ENCODE measurements around the gene ADAP1.
"Not testable (repeated sequence)": the region's sequence is repeated elsewhere in the genome, so short reads cannot be mapped to it uniquely, and the experiment has no call there.

ADAP1 gene

DNA sequence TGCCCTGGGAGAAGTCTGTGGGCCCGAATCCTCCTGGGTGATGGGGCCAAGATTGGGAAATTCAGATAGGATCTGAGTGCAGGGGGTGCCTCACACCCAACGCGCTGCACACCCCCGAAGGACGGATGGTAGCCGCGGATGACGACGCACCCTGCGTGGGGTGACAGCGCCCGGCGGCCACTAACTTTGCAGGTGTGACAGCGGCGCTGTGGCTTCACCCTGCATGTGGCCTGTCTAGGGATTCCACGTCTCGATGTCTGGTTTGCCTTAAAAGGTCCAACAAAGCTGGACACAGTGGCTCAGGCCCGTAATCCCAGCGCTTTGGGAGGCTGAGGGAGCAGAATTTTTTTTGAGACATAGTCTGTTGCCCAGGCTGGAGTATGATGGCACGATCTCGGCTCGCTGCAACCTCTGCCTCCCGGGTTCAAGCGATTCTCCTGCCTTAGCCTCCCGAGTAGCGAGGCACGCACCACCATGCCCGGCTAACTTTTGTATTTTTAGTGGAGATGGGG, 18.6 kb downstream of the ADAP1 start:
- no peak for DNase-seq

GRCh38 chr7:935164-935873, 19.2 kb downstream of the ADAP1 start:
- DNase-seq, result no peak

GRCh38 chr7:934469-935163, 19.9 kb downstream of the ADAP1 start:
- DNase-seq, result no peak

- DNase-seq, result no peak
Observed at GRCh38 chr7:932651-932975, 21.9 kb downstream of the ADAP1 start.

DNA sequence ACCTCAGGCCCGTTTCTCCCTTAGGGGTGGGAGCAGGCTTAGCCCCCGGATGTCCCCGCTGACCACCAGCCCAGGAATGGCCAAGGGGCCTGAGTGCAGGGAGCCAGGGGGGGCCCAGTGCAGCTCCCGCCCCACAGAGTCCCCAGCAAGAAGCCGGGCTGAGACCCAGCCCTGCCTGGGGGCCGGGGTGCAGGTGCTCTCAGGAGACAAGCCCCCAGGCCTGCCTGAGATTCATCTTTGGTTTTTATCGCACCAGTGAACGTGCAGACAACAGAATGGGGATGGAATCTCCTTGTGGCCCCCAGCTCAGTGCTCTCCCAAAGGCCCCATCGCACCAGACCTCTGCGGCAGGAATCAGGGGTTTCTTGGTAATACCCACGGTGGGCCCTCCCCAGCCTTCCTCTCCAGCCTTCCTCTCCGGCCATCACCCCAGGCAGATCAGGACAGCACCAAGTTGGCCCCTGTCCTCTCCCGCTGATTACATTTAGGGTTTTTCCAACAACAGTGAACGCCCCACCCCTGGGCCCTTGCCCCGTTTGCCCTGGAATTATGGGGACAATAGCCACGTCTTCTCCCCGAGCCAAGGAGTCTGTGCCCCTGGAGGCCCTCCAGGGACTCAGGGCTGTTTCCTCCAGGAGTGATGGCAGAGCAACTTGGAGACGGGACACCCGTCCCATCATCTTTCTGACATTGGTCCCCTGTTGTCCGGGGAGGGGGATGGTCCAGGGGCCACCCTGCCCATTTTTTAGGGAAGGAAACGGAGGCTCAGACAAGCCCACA, 22.4 kb downstream of the ADAP1 start:
- DNase-seq, result no peak

GRCh38 chr7:930975-931758, 23.3 kb downstream of the ADAP1 start:
- DNase-seq, result no peak

DNA sequence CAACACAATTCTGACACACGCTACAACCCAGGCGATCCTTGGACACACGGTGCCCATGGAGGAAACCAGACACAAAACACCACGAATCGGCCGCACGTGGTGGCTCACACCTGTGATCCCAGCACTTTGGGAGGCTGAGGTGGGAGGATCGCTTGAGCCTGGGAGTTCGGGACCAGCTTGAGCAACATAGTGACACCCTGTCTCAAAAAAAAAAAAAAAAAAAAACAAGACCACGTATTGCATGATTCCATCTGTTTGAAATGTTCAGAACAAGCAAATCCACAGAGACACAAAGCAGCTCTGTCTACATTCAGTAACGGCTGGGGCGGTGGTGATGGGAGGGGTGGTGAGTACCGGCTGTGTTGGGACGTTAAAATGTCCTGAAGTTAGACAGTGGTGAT, 25.2 kb downstream of the ADAP1 start:
- DNase-seq, result no peak

DNA sequence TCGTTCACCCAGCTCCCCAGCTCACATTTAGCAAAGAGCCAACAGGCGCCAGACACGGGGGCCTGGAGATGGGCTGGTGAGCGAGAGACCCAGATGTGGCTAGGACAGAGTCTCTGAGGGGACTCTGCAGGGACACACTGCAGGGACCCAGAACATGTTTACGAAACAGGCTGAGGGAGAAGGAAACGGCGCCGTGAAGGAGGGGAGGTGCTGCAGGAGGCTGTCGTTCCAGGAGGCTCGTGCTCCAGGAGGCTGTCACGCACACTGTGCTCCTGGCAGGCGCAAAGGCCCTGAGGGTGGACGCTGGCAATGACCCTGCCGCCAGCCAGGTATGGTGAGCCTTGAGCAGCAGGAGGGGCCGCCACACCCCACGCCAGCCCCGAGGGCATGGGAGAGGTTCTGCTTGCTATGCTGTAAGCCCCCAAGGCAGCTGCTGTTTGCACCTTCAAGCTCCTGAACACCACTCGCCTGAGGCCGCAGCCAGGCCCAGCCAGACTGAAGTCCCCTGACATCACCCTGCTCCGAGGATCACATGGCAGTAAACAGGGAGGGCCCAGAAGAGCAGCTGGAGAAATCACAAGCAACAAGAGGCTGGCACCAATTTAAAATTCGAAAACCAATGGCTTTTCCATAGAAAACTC, 27.3 kb downstream of the ADAP1 start:
- DNase-seq, result no peak

- no peak for DNase-seq
Observed at GRCh38 chr7:926061-927030, 28.1 kb downstream of the ADAP1 start.

- DNase-seq, result peak; percentile 77
Observed at GRCh38 chr7:925601-926000, 28.9 kb downstream of the ADAP1 start.

DNA sequence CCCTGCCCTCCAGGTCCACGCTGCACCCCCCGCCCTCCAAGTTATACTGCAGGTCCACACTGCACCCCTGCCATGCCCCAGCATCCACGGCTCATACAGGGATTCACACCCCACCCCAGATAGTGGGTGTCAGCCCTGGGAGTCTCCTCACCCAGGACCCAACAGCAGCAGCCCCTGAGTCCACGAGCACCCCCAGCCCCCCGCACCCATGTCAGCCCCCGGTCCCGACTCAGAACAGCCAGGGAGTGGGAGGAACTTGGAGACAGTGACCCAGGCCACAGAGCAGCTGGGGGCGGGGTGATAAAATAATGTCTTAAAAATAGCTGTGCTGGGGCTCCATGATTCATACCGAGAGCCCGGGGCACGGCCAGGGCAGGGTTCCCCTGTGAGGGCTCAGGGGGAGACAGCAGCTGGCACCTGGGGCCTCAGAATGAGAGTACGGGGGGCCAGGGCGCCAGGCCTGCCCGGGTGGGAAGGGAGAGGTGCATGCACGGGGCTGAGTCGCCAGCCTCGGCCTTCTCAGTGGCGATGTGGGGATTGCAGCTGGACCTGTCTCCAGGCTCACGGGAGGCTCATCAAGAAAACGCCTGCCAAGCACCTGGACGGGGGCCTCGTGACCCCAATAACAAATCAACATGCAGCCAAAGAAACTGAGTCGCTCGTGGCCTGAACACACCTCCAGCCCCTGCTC, 29.8 kb downstream of the ADAP1 start:
- DNase-seq, result peak; percentile 53

GRCh38 chr7:924042-924441, 30.4 kb downstream of the ADAP1 start:
- not testable (repeated sequence) for DNase-seq

- peak; percentile 88 for DNase-seq
Observed at GRCh38 chr7:923108-924041, 31.1 kb downstream of the ADAP1 start.

- DNase-seq, result peak; percentile 63
Observed at GRCh38 chr7:922334-923107, 32.0 kb downstream of the ADAP1 start.

DNA sequence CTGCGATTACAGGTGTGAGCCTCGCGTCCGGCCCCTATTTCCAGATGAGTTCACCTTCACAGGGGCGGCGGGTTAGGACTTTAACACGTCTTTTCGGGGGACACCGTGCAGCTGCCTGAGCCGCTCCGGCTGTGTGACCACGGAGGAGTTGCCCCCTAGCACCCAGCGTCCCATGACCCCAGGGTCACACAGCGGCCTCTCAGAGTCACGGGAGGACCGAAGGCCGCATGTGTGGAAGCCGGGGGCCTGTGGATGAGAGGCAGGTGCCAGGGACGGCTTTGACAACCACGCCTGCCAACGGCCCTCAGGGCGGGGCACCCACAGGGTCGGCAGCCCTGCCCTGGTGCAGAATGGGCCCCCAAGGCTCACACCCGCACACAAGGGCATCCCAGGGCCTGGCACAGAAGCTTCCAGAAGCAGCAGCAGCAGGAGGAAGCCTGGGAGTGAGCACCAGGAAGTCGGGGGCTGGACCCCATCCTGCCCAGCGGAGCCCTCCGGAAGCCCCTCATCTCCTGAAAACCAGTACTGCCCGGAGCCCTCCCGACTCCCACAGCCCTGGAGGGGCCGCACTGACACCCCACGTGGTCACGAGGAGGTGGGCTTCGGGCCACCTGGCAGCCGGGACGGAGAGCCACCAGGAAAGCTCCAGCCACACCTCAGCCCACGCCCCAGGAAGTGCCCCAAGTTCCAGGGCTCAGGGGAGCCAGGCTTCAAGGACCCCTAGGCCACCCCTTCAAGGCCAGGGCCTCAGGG, 32.7 kb downstream of the ADAP1 start:
- DNase-seq, result peak; percentile 47

DNA sequence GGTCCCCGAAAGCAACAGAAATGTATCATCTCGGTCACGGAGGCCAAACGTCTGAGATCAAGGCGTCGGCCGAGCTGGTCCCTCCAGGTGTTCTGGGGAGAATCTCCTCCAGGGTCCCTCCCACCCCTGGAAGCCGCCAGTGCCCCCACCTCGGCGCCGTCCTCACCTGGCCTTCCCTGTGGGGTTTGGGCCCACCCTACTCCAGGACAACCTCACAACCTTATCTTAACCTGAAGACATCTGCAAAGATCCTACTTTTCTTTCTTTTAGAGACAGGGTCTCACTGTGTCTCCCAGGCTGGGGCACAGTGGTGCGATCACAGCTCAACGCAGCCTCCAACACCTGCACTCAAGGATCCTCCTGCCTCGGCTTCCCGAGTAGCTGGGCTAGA, 33.4 kb downstream of the ADAP1 start:
- DNase-seq, result no peak

GRCh38 chr7:920351-921070, 34.0 kb downstream of the ADAP1 start:
- peak; percentile 36 for DNase-seq

All from activated T-cell treated with anti-CD3 and anti-CD28 coated beads, Interleukin-2, amount 50 U/mL, for 1 hour (primary cell).